SW480 (cell line): ENCODE measurements around the gene KIAA1614.

Source experiments
- DNase-seq: peaks from one replicate; pipeline ENCODE4 v3.0.0-alpha.2; 2016; ENCODE audit warnings: low spot score

KIAA1614 gene

GRCh38 chr1:180912801-180913565, at the start of gene KIAA1614:
KIAA1614 (plus strand) TSS chr1:180912897; CDS start chr1:180913244, 347 bp downstream.
- DNase-seq = peak; percentile 19

DNA sequence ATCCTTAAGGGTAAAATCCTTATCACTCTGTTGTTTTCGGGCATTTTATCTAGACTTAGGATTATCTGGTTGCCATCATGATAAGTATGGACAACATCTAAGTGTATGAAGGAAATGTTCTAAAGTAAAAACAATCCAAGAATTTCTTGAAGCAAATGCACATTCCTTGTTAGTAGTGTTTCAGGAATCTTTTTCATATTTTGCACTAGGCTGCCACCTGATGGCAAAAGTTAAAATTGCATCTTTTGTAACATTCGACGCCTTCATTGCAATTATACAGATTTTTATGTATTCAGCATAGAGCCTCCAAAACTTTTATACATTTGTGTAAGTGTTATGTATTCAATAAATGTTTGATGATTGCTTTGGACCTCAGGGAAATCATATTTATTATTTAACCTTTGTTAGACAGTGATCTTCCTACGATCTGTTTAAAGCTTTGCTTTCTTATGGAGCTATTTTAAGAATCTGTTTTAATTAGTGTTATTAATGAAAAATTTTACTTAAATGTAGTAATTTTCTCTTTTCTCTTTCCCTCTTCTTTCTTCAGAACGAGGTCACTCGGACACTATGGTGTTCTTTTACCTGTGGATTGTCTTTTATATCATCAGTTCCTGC, 49.4 kb upstream of the KIAA1614 start:
- DNase-seq = peak; percentile 21

- DNase-seq = peak; percentile 77
Measured at GRCh38 chr1:180881806-180882509, 30.7 kb upstream of the KIAA1614 start.

DNA sequence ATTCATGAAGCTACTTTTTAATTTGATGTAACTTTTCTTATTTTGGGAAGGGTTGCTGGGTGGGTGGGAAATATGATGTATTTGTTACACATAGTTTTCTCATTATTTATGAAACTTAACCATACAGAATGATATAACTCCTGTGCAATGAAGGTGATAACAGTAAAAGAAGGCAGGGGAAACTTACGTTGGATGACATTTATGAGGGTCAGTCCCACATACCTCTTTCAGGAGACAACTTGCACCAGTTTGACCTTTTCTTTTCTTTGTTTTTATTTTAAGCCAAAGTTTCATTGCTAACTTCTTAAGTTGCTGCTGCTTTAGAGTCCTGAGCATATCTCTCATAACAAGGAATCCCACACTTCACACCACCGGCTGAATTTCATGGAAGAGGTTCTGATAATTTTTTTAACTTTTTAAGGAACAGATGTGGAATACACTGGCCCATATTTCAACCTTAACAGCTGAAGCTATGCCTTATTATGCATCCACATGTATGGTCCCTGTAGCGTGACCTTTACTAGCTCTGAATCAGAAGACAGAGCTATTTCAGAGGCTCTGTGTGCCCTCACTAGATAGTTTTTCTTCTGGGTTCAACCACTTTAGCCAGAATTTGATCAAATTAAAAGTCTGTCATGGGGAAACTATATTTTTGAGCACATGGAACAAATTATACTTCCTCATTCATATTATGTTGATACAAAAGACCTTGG, 28.0 kb upstream of the KIAA1614 start:
- no peak for DNase-seq

- no peak for DNase-seq
Measured at GRCh38 chr1:180886338-180886737, 26.4 kb upstream of the KIAA1614 start.

DNA sequence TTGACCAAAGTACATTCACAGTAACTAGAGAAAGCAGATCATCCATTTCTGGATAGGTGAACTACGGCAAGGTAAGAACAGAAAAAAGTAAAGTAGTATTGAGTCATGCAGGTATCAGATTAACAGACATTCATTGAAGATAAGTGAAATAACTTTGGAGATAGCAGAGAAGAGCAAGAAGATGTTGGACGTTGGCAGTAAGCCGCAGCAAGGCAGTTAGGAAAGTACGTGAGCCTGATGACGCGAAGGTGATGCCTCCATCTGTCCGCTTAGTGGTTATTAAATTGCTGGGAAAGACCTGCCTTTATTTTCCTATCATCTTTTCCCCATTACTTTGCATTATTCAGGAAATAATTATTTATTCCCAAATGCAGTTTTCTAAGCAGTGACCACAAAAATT, 24.9 kb upstream of the KIAA1614 start:
- no peak for DNase-seq

DNA sequence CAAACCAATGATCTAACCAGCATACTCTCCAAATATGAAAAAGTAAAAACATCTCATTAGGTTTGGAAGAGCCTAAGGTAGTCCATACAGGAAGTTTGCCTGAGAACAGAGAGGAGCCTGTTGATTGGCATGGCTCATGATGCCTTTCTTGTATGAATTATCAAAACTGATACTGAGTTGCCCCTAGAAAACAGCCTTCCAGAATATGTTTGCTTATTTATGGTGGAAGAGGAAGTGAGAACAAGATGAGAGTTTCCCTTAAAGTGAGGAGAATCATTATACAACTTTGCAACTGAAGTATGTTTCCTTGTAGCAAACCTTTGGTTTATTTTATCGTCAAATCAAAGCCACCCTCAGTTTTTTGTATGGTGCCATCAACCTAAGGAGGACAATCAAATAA, 23.8 kb upstream of the KIAA1614 start:
- no peak for DNase-seq

DNA sequence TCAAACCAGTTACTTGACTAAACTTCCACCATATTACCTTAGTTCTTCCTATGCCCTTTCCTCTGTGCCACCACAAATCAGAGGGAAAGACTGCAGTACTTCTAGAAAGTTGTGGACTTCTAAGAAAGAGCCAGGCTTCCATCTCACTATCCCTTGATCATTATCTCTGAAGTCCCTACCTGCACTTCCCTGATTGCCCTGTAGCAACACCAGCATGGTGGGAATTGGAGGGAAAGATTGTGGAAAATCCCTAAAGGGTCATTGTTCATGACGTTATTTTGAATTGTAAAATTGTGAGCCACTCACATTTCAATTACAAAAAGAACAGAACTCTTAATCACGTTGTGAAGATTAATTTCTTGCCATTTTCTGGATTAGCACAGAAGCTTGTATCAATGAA, 23.4 kb upstream of the KIAA1614 start:
- no peak for DNase-seq

DNA sequence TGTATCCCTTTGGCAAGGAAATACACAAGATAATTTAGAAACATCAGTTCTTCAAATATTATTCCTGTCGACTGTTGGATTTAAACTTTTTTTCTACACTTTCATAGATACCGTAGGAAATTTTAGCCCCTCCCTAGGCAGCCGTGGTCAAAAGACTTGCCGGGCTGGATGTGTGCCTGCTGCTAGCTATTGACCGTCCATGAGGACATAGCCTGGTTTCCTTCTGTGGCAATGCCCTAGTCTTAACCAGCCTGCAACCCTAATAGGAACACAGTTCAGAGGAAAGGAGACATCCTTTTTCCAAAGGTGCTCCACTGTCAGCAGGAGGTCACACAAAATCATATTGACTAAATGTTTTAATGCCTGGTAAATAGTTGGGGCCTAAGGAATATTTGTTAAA, 20.4 kb upstream of the KIAA1614 start:
- no peak for DNase-seq

DNA sequence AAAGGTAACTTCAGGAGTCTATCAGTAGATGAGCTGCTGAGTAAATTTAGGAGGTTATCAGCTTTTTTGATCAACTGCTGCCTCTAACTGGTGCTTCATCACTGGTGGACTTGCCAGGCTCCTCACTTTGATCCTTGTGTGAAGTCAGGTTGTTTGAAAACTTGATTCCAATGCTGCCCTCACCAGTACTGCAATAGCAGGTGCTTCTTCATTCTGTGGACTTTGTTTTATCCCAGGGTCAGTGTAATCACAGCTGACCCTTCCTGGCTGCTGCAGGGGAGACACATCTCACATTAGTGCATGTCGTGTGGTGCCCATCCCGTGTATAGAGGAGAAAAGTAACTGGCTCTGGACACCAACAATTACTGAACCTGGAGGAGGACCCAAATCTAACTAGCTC, 20.0 kb upstream of the KIAA1614 start:
- no peak for DNase-seq

DNA sequence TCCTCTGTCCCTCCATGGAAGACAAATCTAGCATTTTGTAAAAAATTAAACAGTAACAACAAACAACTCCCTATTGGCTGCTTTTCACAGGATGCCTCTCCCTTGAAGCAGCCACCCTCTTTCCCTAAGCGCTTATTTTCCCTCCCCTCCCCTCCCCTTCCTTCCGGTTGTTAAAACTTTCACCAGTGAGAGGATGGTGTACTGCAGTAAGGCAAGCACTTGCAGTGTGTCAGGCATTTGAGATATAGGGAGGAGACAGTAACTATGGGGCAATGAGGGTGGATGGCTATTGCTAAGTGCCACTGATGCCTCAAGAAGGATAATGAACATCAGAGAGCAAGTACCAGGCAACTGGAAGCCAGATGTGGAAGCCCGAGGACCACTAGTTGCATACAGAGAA, 19.1 kb upstream of the KIAA1614 start:
- no peak for DNase-seq

DNA sequence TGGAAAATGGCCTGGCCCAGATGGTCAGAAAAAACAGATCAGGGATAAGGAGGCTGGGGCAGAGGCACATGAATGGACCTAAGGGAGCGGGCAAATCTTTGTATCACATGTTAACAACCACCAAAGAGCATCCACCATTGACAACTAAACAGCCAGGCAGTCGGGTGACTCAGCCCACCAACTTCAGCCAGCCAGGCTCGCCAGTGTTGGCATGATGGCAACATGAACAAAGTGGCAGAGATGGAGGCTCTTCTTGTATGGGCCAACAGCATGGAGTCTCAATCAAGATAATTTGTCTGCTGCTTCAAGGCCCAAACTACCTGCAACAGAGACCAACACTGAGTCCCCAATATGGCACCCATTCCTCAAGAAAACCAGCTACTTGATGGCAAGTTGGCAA, 16.5 kb upstream of the KIAA1614 start:
- no peak for DNase-seq

- no peak for DNase-seq
Measured at GRCh38 chr1:180898441-180899219, 14.1 kb upstream of the KIAA1614 start.

- DNase-seq = no peak
Measured at GRCh38 chr1:180899262-180899661, 13.4 kb upstream of the KIAA1614 start.

- no peak for DNase-seq
Measured at GRCh38 chr1:180901076-180901990, 11.4 kb upstream of the KIAA1614 start.

DNA sequence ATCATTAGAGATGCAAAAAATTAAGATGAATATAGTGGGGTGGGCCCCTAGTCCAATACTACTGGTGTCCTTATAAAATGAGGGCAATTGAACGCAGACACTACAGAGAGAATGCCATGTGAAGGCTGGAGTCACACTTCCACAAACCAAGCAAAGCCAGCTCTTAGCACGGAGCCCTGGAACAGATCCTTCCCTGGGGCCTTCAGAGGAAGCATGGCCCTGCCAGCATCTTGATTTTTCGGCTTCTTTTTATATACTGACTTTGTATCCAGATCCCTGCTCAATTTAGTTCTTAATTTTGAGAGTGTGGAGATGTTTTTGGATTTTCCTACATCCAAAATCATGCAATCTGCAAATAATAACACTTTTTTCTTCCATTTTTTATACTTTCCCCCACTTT, 10.2 kb upstream of the KIAA1614 start:
- DNase-seq = no peak

DNA sequence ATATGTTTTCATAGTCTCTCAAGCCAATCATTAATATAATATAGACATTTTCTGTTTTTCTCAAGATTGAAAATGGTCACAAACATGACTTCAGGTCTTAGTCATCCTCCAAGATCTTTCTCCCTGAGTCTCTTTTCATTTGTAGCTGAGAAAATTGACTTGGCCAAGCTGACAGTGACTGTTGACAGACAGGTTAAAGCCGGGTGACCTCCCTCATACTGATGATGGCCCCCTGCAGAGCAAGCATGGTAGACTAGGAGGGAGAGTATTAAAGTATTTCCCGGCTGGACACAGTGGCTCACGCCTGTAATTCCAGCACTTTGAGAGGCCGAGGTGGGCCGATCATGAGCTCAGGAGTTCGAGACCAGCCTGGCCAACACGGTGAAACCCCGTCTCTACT, 6.8 kb upstream of the KIAA1614 start:
- no peak for DNase-seq

GRCh38 chr1:180906511-180906910, 6.2 kb upstream of the KIAA1614 start:
- no peak for DNase-seq

GRCh38 chr1:180907313-180908055, 5.2 kb upstream of the KIAA1614 start:
- no peak for DNase-seq
